ENCODE data around the gene RNU1-1.
"Not testable (repeated sequence)": the region's sequence is repeated elsewhere in the genome, so short reads cannot be mapped to it uniquely, and the experiment has no call there.

The RNU1-1 gene

GRCh38 chr1:16493731-16494130, 20.4 kb downstream of the RNU1-1 start:
- not testable (repeated sequence) for DNase-seq (ENCODE audit: low read depth)

GRCh38 chr1:16492937-16493336, 21.1 kb downstream of the RNU1-1 start:
- DNase-seq (ENCODE audit: low read depth), result not testable (repeated sequence)

- DNase-seq (ENCODE audit: low read depth), result no peak
These were observed 22.9 kb downstream of the RNU1-1 start for GRCh38 chr1:16491056-16491675.

GRCh38 chr1:16489195-16489880, 24.7 kb downstream of the RNU1-1 start:
- not testable (repeated sequence) for DNase-seq (ENCODE audit: low read depth)

- not testable (repeated sequence) for DNase-seq (ENCODE audit: low read depth)
These were observed 27.1 kb downstream of the RNU1-1 start for GRCh38 chr1:16487011-16487410.

GRCh38 chr1:16486316-16486715, 27.8 kb downstream of the RNU1-1 start:
- not testable (repeated sequence) for DNase-seq (ENCODE audit: low read depth)

GRCh38 chr1:16484931-16485330, 29.2 kb downstream of the RNU1-1 start:
- no peak for DNase-seq (ENCODE audit: low read depth)

- DNase-seq (ENCODE audit: low read depth), result no peak
These were observed 29.6 kb downstream of the RNU1-1 start for GRCh38 chr1:16484501-16484835.

- DNase-seq (ENCODE audit: low read depth), result not testable (repeated sequence)
These were observed 30.2 kb downstream of the RNU1-1 start for GRCh38 chr1:16483639-16484500.

- not testable (repeated sequence) for DNase-seq (ENCODE audit: low read depth)
These were observed 30.9 kb downstream of the RNU1-1 start for GRCh38 chr1:16483146-16483545.

GRCh38 chr1:16478091-16478490, 36.0 kb downstream of the RNU1-1 start:
- DNase-seq (ENCODE audit: low read depth), result no peak

GRCh38 chr1:16475771-16476770, 38.0 kb downstream of the RNU1-1 start:
- not testable (repeated sequence) for DNase-seq (ENCODE audit: low read depth)

GRCh38 chr1:16474891-16475290, 39.2 kb downstream of the RNU1-1 start:
- not testable (repeated sequence) for DNase-seq (ENCODE audit: low read depth)

GRCh38 chr1:16474166-16474800, 39.8 kb downstream of the RNU1-1 start:
- no peak for DNase-seq (ENCODE audit: low read depth)

GRCh38 chr1:16468558-16468957, 45.5 kb downstream of the RNU1-1 start:
- no peak for DNase-seq (ENCODE audit: low read depth)

- DNase-seq (ENCODE audit: low read depth), result no peak
These were observed 49.0 kb downstream of the RNU1-1 start for GRCh38 chr1:16464917-16465625.
